ENCODE results near the gene SNX4. TPM values are rescaled to one million over a fixed set of nuclear protein-coding genes. Genes with fewer than 3 reads are reported as not detected.

Gene SNX4
- total and polyA plus RNA-seq, 2 of the 8 experiments (the other 6 are each of a cell fraction or from before 2014, with no cell fraction given): 7.2 to 23.1 TPM

DNA sequence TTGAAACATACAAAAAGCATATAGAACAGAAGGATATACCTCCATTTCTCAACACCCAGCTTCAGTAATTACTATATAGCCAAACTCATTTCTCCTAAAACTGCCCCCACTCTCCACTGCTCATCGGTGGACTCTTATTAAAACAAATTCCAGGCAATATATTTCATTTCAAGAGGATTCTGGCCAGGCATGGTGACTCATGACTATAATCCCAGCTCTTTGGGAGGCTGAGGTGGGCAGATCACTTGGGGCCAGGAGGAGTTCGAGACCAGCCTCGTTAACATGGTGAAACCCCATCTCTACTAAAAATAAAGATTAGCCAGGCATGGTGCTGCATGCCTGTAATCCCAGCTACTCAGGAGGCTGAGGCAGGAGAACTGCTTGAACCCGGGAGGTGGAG lies 40.9 kb downstream of the SNX4 start:
- Histone ChIP-seq H3K27me3 (replicated peaks in 1 of 4; ENCODE audit: control insufficient read depth in 3 of 4, extremely low read depth in 1 of 4, insufficient read depth in 3 of 4, low read length in 3 of 4) (no peaks in the 10 kb centered on the region), H3K23ac (ENCODE audit: insufficient read length) (no peak overlapping the region), H4K8ac (ENCODE audit: extremely low read depth, insufficient read depth, low read length) (no peak overlapping the region), H4K20me1 (replicated peaks in 1 of 2; ENCODE audit: control insufficient read depth in 1 of 2, insufficient read depth in 2 of 2, low read length in 2 of 2) (no peaks in the 10 kb centered on the region), H3K27ac (ENCODE audit: low read depth, low read length) (no peak overlapping the region), H3K79me1 (ENCODE audit: low read depth, low read length) (no peaks in the 10 kb centered on the region), H2BK15ac (ENCODE audit: low read length) (no peak overlapping the region), H3K56ac (replicated peaks; ENCODE audit: insufficient read length, low read depth, low read length) (no peak overlapping the region), H3K4ac (replicated peaks; ENCODE audit: insufficient read length, low read depth, low read length) (no peak overlapping the region), H3K4me1 (replicated peaks in 1 of 4; ENCODE audit: control insufficient read depth in 3 of 4, insufficient read depth in 4 of 4, low read length in 3 of 4) (no peaks in the 10 kb centered on the region), H3K4me2 (ENCODE audit: insufficient read depth in 1 of 2, low read depth in 2 of 2, low read length in 2 of 2) (no peak overlapping the region), H3K9me3 (ENCODE audit: insufficient read depth in 2 of 2, low read depth in 1 of 2, low read length in 1 of 2) (no peaks in the 10 kb centered on the region), H2AK5ac (ENCODE audit: low read depth, low read length) (no peak overlapping the region), H2BK20ac (ENCODE audit: low read length) (no peak overlapping the region), H2BK12ac (ENCODE audit: low read depth, low read length) (no peak overlapping the region), H2AFZ (ENCODE audit: low read length) (no peak overlapping the region), H2BK120ac (replicated peaks; ENCODE audit: low read depth, low read length) (no peak overlapping the region), H3K4me3 (ENCODE audit: extremely low read depth in 1 of 4, insufficient read depth in 2 of 4, low read depth in 3 of 4, low read length in 4 of 4) (no peak overlapping the region), H3K23me2 (ENCODE audit: low read depth, low read length) (peaks cover 2% of the 10 kb centered on the region; the same call in 1 of the 2 replicates), H3K18ac (ENCODE audit: extremely low read depth, low read length) (no peak overlapping the region), H3K9ac (replicated peaks in 1 of 4; ENCODE audit: extremely low read depth in 1 of 4, low read depth in 3 of 4, low read length in 3 of 4) (no peak overlapping the region), H4K91ac (replicated peaks; ENCODE audit: insufficient read length, low read length) (no peak overlapping the region), H3K14ac (ENCODE audit: insufficient read length) (no peak overlapping the region), H4K5ac (ENCODE audit: insufficient read length, low read depth, low read length) (no peak overlapping the region), H3K79me2 (ENCODE audit: control insufficient read depth in 1 of 2, insufficient read depth in 2 of 2, low read length in 2 of 2) (no peaks in the 10 kb centered on the region), H2BK5ac (ENCODE audit: low read depth, low read length) (no peak overlapping the region), H3K36me3 (ENCODE audit: control insufficient read depth in 2 of 4, insufficient read depth in 4 of 4, low read length in 3 of 4) (peaks cover 0 to 6% (median 2%) of the 10 kb centered on the region in 4 experiments; a peak in 3 of 8 replicates)
- ChIA-PET POLR2A (ENCODE audit: partially characterized antibody) (no interaction called here), CTCF (ENCODE audit: partially characterized antibody) (no interaction called here)
- DNase-seq (ENCODE audit: low read depth in 1 of 2, low spot score in 2 of 2) (no peak), FAIRE-seq (no peak)
- 96% methylated on average over 4 of the region's 4 CpGs; no CpG with 5 or more reads in 1 of the 2 experiments for WGBS, 2 experiments (ENCODE audit: extremely low coverage in 1 of 2, insufficient coverage in 1 of 2, insufficient read length in 1 of 2, insufficient replicate concordance in 2 of 2, low coverage in 1 of 2, low lambda C conversion rate in 2 of 2, missing lambda C conversion rate in 1 of 2)
- TF ChIP-seq, protein P1, sequence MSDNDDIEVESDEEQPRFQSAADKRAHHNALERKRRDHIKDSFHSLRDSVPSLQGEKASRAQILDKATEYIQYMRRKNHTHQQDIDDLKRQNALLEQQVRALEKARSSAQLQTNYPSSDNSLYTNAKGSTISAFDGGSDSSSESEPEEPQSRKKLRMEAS (IDR thresholded peaks at IDR 0.05): no peak
- TF ChIP-seq RNF2 (IDR thresholded peaks at IDR 0.05; ENCODE audit: borderline replicate concordance, low read depth, low read length, missing control alignments, poor library complexity, severe bottlenecking) (no peak), TBP (IDR thresholded peaks at IDR 0.05; ENCODE audit: low read depth, low read length) (no peak), CBX5 (IDR thresholded peaks at IDR 0.05; ENCODE audit: low read depth, low read length) (no peak), SP4 (IDR thresholded peaks at IDR 0.05; ENCODE audit: low read length) (no peak), TAF1 (IDR thresholded peaks at IDR 0.05; ENCODE audit: low read depth, low read length) (no peak), YY1 (IDR thresholded peaks at IDR 0.05; ENCODE audit: low read depth, low read length) (no peak)
- TF ChIP-seq, protein P2, sequence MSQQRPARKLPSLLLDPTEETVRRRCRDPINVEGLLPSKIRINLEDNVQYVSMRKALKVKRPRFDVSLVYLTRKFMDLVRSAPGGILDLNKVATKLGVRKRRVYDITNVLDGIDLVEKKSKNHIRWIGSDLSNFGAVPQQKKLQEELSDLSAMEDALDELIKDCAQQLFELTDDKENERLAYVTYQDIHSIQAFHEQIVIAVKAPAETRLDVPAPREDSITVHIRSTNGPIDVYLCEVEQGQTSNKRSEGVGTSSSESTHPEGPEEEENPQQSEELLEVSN (IDR thresholded peaks at IDR 0.05): no peak
- TF ChIP-seq, protein P3, sequence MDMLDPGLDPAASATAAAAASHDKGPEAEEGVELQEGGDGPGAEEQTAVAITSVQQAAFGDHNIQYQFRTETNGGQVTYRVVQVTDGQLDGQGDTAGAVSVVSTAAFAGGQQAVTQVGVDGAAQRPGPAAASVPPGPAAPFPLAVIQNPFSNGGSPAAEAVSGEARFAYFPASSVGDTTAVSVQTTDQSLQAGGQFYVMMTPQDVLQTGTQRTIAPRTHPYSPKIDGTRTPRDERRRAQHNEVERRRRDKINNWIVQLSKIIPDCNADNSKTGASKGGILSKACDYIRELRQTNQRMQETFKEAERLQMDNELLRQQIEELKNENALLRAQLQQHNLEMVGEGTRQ (IDR thresholded peaks at IDR 0.05; ENCODE audit: low read length): no peak
- TF ChIP-seq, protein P4, sequence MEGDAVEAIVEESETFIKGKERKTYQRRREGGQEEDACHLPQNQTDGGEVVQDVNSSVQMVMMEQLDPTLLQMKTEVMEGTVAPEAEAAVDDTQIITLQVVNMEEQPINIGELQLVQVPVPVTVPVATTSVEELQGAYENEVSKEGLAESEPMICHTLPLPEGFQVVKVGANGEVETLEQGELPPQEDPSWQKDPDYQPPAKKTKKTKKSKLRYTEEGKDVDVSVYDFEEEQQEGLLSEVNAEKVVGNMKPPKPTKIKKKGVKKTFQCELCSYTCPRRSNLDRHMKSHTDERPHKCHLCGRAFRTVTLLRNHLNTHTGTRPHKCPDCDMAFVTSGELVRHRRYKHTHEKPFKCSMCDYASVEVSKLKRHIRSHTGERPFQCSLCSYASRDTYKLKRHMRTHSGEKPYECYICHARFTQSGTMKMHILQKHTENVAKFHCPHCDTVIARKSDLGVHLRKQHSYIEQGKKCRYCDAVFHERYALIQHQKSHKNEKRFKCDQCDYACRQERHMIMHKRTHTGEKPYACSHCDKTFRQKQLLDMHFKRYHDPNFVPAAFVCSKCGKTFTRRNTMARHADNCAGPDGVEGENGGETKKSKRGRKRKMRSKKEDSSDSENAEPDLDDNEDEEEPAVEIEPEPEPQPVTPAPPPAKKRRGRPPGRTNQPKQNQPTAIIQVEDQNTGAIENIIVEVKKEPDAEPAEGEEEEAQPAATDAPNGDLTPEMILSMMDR (IDR thresholded peaks at IDR 0.05; ENCODE audit: control extremely low read depth in 1 of 3, insufficient read depth in 1 of 3, low read depth in 1 of 3, low read length in 3 of 3): no peak
